GM12865 (cell line): ENCODE data around the gene ABHD15.

Experiments used
- DNase-seq: peaks from one replicate; pipeline ENCODE4 v3.0.0; 2010; ENCODE audit warnings: low read depth
- H3K4me3 ChIP-seq: 2 replicates; pipeline ENCODE4 v1.5.1; 2011; ENCODE audit warnings: mild to moderate bottlenecking, low read depth, low read length, control low read depth
- TF ChIP-seq, protein P1 (sequence below): IDR thresholded peaks from 2 replicates; pipeline ENCODE4 v1.5.1; 2011; ENCODE audit warnings: low read length, control low read depth, low read depth, inconsistent platforms; ENCODE audit not compliant: insufficient read depth; ENCODE audit errors: missing control alignments

Gene ABHD15

DNA sequence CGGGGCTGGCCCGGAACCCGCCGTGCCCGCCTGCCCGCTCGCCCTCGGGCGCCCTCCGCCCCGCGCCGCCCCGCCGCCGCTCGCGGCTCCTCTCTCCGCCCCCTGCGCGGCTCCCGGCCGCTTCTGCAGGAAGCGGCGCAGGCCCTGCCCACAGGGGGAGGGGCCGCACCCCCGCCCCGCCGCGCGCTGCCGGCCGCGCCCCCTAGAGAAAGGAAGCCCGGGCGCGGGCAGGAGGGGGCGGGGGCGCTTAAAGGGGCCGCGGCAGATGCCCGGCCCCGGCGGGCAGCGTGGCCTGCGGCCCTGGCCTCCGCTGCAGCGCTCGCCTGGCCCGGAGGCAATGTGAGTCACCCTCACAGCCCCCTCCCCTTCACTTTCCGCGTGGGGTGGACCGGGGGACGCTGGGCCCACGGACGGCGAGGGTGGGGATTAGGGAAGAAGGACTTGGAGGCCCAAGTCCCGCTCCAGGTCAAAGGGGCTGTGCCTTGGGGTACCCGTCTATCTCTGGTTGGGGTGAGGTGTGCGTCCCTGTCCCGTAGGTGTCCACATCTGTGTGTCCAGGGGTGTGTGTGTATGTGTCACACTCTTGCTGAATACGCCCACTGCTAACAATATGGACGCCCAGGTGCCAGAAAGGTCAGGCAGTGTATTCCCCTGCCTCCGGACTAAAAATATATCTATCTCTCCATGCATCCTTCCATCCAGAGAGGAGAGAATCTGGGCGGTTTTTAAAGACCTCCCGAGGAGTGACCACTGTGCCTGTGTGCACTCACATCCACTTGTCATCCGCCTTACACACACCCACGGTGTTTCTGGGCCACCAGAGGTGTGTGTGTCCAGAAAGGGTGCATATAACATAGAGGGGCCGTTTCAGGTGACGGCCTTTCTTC is 22.9 kb upstream of the ABHD15 start, which contains the start of gene GIT1:
Gene GIT1, minus strand, starts transcription at position 125 of the 887 bp plus-strand sequence. CDS start 270 bp downstream, outside the sequence.
- TF ChIP-seq, protein P1, sequence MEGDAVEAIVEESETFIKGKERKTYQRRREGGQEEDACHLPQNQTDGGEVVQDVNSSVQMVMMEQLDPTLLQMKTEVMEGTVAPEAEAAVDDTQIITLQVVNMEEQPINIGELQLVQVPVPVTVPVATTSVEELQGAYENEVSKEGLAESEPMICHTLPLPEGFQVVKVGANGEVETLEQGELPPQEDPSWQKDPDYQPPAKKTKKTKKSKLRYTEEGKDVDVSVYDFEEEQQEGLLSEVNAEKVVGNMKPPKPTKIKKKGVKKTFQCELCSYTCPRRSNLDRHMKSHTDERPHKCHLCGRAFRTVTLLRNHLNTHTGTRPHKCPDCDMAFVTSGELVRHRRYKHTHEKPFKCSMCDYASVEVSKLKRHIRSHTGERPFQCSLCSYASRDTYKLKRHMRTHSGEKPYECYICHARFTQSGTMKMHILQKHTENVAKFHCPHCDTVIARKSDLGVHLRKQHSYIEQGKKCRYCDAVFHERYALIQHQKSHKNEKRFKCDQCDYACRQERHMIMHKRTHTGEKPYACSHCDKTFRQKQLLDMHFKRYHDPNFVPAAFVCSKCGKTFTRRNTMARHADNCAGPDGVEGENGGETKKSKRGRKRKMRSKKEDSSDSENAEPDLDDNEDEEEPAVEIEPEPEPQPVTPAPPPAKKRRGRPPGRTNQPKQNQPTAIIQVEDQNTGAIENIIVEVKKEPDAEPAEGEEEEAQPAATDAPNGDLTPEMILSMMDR, result peak; percentile 0
- peak within 1 kb of the TSS; percentile 63 for H3K4me3 ChIP-seq
- DNase-seq, result peak; percentile 90

DNA sequence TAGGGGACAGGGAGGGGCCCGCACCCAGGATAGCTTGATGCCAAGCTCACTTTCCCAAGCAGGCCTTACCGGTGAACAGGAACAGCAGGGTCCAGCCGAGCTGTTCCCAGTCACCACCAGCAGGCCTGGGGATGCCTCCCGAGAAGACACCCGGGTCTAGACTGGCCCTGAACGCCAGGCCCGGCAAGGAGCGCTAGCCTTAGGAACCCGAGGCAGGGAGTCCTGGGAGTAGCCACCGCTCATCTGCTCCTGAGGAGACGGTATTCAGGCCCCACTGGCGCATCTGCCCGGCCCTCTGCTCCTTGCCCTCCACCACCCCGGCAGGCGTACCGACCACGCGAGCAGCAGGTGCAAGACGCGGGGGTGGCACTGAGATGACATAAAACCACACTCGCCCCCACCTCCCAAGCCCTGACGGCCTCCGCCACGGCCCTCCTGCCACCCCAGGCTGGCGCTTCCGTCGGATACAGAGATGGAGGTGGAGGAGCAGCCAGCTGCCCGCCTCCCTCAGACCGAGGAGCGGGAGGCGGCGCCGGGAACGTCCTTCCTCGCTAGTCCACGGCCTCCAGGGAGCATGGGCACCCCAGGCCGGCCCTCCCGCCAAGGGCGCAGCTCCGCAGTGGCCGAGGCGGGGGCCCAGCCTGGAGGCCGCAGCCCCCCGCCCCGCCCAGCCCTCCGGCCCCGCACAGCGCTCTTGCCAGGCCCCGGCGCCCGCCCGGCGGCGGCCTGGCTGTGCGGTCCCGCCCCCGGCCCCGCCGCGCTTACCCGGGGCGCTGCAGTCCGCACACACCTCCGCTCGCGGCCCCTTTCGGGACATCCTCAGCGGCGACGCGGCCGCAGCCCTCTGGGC is 21.9 kb upstream of the ABHD15 start:
- H3K4me3 ChIP-seq, result peak overlapping the region; percentile 63
- TF ChIP-seq, protein P1, result no peak
- peak; percentile 43 for DNase-seq

DNA sequence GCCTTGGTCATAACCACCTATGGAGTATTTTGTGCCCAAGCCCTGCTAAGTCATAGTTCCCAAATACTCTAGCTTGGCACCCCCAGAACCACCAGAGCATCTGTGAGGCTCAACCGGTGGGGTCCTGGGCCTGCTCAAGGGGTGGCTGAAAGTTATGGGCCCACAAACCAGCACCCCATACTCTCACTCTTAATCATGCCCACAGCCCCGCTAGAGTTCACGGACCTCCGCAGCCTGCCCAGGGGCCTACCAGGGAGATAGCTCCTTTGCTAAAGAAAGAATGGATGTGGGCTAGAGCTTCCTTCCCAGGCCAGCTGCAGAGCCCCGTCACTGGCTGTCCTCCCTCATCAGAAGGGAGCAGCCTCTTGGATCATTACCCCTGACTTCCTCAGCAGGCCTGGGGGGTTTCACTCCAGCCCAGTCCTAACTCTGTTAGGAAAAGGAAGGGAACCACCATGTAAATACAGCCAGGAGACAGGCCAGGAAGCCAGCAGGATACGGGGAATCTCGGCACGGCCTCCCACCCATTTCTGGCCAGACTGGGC is 21.3 kb upstream of the ABHD15 start:
- TF ChIP-seq, protein P1, result no peak
- DNase-seq, result no peak
- H3K4me3 ChIP-seq, result peak overlapping the region; percentile 63

DNA sequence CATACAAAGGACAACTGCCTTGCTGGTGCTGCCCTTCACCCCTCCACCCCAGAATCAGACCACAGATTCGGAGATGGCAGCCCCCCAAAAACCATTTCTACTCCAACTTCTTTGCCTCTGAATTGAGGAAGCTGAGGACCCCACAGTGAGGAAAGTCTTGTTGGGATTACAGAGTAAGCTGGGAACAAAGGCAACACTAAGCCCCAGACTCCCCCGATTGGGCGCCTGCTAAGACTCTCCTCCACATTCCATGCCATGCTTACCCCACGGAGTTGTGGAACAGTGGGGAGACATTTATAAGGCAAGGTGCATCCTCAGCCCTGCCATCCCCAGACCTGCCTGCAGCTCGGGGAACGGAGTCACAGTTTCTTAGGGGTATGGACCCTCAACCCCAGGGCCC is 20.8 kb upstream of the ABHD15 start:
- TF ChIP-seq, protein P1, result no peak
- no peak overlapping the region; the same call in 1 of the 2 replicates for H3K4me3 ChIP-seq
- no peak for DNase-seq

DNA sequence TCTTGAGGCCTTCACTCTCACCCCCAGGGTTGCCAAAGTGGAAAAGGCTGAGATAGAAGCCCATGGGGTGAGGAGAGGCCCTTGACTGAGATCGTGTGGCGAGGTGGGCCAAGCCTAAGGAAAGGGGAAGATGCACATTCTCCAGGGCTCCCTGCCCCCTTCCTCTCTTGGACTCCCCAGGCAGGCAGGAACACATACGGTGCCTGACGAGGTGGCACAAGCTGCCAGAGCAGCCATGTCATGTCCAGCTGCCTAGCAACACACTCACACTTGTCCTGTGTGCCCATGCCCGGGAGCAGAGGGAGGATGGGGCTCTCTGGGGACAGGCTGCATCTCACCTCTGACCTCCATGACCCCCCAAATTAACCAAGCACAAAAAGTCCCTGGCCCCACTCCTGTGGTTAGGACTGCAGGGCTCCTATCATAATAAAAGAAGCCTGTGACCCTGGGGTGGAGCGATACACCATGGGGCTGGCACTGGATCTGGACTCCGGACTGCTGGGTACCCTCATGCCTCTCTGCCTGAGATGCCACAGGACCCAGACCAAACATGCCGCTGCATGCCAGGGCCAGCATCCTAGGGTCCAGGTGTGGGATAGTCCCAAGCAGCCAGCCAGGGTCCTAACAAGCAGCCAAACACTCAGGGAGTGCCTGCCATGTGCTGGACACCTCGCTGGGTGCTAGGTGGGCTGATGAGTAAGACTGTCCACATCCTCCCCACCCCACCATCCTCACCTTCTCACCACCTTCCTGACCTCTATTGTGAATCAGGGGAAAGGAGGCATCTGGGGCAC is 20.0 kb upstream of the ABHD15 start:
- no peak for DNase-seq
- TF ChIP-seq, protein P1, result no peak
- no peak overlapping the region for H3K4me3 ChIP-seq

DNA sequence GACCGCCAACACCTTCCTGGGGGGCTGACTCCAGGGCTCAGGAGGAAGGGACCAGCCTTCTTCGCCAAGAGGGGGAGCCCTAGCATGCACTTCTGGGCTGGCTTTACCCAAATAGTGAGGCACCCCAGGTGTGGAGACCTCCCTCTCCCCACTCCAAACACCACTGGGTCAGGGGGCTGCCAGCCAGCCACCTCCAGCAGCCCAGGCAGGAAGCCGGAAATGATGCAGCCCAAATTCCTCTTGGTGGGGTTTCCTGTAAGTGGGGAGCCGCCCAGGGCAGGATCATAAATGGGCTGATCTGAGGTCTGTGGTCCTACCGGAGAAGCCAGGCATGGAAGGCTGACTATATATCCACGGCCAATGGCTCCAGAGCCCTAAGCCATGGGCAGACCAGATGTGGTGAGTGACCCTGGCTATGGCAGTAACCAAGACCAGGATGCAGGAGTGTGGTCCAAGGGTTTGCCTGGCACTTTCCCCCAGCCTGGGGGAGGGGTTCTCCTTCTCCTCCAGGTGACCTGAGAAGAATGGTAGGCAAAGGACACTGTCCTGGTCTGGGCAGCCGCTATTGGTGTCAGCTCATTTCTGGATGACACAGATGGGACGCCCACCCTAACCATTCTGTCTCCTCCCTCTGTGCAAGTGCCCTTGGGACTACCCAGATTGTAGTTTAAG is 18.4 kb upstream of the ABHD15 start:
- DNase-seq, result no peak
- H3K4me3 ChIP-seq, result no peak overlapping the region
- TF ChIP-seq, protein P1, result peak; percentile 40
